GM21360 (cell line): ENCODE results near the gene KRT7.
"Not testable (repeated sequence)": the region's sequence is repeated elsewhere in the genome, so short reads cannot be mapped to it uniquely, and the experiment has no call there.

ENCODE experiments used
- ATAC-seq: cut with Tn5 transposase; IDR thresholded peaks from one replicate; pipeline ENCODE4 v1.9.1; 2021; ENCODE audit warnings: mild to moderate bottlenecking, moderate library complexity; ENCODE audit not compliant: unreplicated experiment

The KRT7 gene

GRCh38 chr12:52243259-52243855, 10.3 kb downstream of the KRT7 start:
- no peak for ATAC-seq

DNA sequence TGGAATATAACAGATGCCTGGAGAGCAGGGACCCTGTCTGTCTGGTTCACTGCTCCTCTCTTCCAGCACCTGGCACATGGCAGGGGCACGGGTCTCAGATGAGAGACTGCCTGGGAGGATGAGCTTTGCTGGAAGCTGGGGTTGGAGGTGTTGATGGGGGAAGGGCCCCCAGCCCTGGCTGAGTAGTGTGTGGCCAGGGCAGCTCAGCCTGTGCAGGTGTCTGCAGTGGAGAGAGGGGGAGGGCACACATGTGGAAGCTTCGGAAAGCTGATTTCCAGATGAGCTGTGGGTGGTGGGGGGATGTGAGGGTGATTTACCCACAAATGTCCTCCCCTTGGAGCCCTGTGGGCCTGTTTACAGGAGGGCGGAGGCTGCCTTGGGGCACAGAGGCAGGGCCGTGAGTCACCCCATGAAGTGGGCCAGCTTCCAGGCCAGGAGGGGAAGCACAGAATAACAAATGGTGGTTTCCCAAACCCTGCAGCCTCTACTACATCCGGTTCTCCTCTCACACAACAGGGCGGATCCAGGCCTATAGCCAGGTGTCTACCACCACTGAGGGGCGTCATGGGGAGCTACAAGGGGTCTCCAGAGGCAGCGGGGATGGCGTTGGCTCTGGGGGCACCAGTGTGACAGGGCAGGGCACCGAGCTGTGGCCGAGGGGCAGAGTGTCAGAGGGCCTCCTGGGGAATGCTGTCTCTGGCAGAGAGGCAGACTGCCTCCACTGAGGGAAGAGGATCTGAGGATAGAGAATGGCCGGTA, 11.0 kb downstream of the KRT7 start:
- peak; percentile 89 for ATAC-seq

GRCh38 chr12:52244615-52244994, 11.6 kb downstream of the KRT7 start:
- ATAC-seq: peak; percentile 7

GRCh38 chr12:52245259-52245961, 12.4 kb downstream of the KRT7 start:
- no peak for ATAC-seq

DNA sequence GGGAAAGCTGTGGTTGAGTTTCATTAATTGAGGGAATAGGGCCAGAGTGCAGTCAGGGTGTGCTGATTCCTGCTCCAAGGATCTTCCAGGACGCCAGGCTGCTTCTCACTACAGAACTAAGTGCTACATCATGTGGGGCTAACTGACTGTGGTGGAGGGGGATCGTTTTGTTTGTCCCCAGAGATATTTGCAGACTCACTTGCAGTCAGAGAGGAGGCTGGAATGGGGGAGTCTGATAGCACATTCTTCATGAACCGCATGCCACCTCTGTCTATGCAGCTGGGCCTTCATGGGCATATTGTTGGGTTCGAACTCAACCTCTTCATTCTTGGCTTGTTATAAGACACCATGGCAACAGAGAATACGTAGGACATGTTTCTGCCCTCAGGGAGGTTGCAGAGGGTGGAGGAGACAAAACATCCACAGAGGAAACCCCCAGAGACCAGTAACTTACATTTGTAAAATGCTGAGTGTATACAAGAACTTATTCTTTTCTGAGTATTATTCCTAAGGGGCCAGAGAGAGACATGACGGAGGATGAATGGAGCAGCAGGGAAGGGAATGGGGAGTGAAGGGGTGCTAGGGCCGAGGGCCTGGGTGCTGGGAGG, 13.0 kb downstream of the KRT7 start:
- no peak for ATAC-seq

DNA sequence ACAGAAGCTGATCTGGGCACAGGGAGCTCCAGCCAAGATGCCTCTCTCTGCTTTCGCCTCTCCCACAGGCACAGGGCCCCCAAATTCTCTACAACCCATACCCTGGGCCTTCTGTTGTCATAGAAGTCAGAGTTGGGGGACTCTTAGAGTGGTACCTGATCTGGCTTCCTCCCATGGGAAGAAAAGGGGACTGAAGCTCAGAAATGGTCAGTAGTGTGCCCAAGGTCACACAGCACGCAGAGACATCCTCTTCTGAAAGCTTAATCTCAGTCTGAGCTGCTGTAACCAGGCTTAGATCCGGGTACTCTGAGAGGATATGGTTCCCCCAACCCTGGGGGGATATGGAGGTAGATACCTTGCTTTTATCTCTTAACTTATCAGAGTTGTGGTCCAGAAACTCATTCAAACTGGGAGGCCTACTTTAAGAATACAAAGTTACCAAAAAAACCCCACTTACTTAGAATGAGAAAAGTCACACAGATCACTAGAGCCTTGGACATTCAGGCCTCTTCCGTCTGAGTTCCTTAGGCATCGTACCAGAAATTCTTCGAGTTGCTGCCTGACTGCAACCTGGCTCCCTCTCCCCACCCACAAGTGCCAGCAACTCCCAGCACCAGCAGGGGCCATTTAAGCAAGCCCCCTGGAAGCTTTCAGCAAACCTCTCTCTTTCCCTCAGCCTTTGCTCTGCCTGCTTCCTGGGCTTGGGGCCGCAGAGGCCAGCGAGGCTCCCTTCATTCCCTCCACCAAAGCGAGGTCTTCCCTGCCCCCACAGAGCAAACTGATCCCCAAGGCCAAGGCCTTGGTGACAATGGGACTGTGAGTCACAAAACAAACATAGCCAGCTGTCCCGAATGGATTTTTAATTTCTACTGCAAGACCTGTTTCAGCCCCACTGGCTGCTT, 13.9 kb downstream of the KRT7 start:
- ATAC-seq: no peak

DNA sequence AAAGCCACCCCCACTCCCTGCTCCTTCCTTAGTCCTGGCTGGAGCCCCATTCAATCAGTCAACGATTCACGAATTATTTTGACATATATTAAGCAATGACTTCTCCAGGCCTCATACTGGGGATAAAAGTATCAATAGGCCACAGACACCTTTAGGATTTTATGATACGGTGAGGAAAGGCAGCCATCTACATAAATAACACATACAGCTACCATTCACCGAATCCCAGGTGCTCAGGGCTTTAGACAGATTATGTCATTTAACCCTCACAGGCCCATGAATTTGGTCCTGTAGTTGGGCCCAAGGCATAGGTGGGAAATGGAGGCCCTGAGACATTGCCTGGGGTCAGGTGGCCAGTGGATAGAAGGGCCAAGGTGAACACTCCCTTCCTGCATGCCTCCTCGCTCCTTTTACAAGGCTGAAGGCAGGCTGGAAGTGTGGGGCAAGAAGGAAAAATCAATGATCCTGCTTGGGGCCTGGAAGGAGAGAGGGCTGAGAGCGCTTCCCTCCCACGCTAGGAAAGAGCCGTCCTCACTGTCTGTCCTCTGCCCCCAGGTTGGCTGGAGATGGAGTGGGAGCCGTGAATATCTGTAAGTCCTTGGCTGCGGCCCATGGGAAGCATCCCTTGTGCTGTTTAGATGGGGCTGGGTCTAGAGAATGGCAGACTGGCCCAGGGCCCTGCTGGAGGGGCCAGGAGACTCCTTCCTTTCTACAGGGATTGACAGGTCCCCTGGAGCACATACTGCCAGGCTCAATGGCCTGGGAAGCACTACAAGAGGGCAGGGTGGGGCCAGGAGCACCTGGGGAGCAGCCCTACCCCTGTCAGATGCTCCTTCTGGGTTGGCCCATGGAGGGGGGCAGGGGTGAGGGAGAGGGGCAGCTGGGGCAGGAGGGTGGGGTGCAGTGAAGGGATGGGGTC, 14.8 kb downstream of the KRT7 start:
- no peak for ATAC-seq

DNA sequence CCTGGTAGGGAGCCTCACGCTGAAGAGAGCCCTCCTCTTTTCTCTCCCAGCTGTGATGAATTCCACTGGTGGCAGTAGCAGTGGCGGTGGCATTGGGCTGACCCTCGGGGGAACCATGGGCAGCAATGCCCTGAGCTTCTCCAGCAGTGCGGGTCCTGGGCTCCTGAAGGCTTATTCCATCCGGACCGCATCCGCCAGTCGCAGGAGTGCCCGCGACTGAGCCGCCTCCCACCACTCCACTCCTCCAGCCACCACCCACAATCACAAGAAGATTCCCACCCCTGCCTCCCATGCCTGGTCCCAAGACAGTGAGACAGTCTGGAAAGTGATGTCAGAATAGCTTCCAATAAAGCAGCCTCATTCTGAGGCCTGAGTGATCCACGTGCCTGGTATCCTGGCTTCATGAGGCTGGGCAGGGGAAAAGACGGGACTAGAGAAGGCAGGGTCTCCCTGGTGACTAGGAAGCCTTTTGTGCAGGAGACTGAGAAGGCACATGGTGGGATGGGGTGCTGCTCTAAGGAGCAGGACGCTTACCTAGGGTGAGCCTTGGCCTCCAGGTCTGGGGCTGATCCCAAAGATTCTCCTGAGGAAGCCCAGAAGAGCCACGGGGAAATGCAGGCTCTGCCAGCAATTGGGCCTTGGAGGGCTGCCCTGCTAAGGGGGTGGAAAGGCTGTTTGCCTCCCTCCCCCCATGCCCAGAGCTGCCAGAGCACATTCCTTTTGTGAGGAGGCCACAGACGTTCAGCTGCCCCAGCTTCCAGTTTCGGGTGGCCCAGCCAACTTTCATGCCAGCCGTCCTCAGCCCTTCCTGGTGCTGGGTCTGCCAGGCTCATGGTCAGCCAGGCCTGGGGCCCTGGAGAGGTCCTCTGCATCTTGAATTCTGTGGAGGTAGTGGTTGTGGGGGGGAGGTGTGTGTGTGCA, 15.8 kb downstream of the KRT7 start:
- ATAC-seq: no peak

- ATAC-seq: no peak
Observed at GRCh38 chr12:52249511-52250047, 16.5 kb downstream of the KRT7 start.

- no peak for ATAC-seq
Observed at GRCh38 chr12:52250048-52250990, 17.3 kb downstream of the KRT7 start.

- ATAC-seq: no peak
Observed at GRCh38 chr12:52251367-52252051, 18.5 kb downstream of the KRT7 start.

DNA sequence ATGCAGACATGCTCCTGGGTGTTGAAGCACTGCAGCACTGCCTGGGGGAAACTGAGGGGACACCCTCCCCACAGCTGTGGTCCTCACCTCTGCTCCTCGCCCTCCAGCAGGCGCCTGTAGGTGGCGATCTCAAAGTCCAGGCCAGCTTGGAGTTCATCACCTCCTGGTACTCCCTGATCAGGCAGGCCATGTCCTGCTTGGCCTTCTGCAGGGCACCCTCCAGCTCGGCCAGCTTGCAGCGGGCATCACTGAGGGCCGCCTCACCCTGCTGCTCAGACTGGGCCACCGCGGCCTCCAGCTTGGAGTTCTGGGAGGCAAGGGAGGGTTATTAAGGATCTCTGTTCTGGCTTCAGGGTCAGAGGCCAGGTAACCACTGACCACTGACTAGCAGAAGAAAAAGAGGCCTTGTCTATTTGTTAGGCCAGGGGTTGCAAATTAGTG, 19.2 kb downstream of the KRT7 start:
- ATAC-seq: not testable (repeated sequence)

- ATAC-seq: no peak
Observed at GRCh38 chr12:52252728-52253343, 19.8 kb downstream of the KRT7 start.

- no peak for ATAC-seq
Observed at GRCh38 chr12:52253391-52254179, 20.5 kb downstream of the KRT7 start.
